ENCODE data around the gene CUEDC1. TPM values are rescaled to one million over a fixed set of nuclear protein-coding genes. Genes with fewer than 3 reads are reported as not detected.
A peak's percentile ranks its signal among the peaks of the same experiment; 100 is the strongest.

Gene CUEDC1
- total RNA-seq, 1 donor from 2014 or later = 14.5 TPM

GRCh38 chr17:57990037-57990436, 34.8 kb upstream of the CUEDC1 start:
- TF ChIP-seq CTCF (conservative IDR thresholded peaks at IDR 0.05; ENCODE audit: low read depth, low read length) = no peak
- DNase-seq (ENCODE audit: low read depth) = no peak
- H3K4me3 ChIP-seq (ENCODE audit: low read depth, low read length) = no peak overlapping the region

GRCh38 chr17:57988301-57989250, 33.4 kb upstream of the CUEDC1 start:
- peak overlapping the region; percentile 84 for H3K4me3 ChIP-seq (ENCODE audit: low read depth, low read length)
- DNase-seq (ENCODE audit: low read depth) = no peak
- TF ChIP-seq CTCF (conservative IDR thresholded peaks at IDR 0.05; ENCODE audit: low read depth, low read length) = peak; percentile 3

- no peak for TF ChIP-seq CTCF (conservative IDR thresholded peaks at IDR 0.05; ENCODE audit: low read depth, low read length)
- no peak for DNase-seq (ENCODE audit: low read depth)
- peak within 1 kb of the TSS; percentile 84 for H3K4me3 ChIP-seq (ENCODE audit: low read depth, low read length)
These were observed 32.5 kb upstream of the CUEDC1 start, which contains the start of gene VEZF1 for GRCh38 chr17:57987581-57988300. Gene VEZF1, minus strand, starts transcription at chr17:57988254. Its CDS starts 143 bp downstream, at chr17:57988111.

GRCh38 chr17:57986841-57987580, 31.8 kb upstream of the CUEDC1 start:
- TF ChIP-seq CTCF (conservative IDR thresholded peaks at IDR 0.05; ENCODE audit: low read depth, low read length) = no peak
- H3K4me3 ChIP-seq (ENCODE audit: low read depth, low read length) = peak overlapping the region; percentile 84
- DNase-seq (ENCODE audit: low read depth) = no peak

- H3K4me3 ChIP-seq (ENCODE audit: low read depth, low read length) = peak overlapping the region; percentile 84
- no peak for TF ChIP-seq CTCF (conservative IDR thresholded peaks at IDR 0.05; ENCODE audit: low read depth, low read length)
- DNase-seq (ENCODE audit: low read depth) = no peak
These were observed 30.4 kb upstream of the CUEDC1 start for GRCh38 chr17:57985675-57985974.

- peak overlapping the region; percentile 28 for H3K4me3 ChIP-seq (ENCODE audit: low read depth, low read length)
- no peak for DNase-seq (ENCODE audit: low read depth)
- TF ChIP-seq CTCF (conservative IDR thresholded peaks at IDR 0.05; ENCODE audit: low read depth, low read length) = no peak
These were observed 29.9 kb upstream of the CUEDC1 start for GRCh38 chr17:57984936-57985674.
